IPS-18c (cell line): ENCODE measurements around the gene MIER1.
"Not testable (repeated sequence)": the region's sequence is repeated elsewhere in the genome, so short reads cannot be mapped to it uniquely, and the experiment has no call there.

ENCODE experiments used
- H3K4me3 ChIP-seq: 2 replicates; pipeline ENCODE4 v1.7.0; 2013; ENCODE audit warnings: low read depth, mild to moderate bottlenecking, low read length, moderate library complexity; ENCODE audit not compliant: insufficient read depth
- H3K9me3 ChIP-seq: one replicate; pipeline ENCODE4 v1.6.1; 2013; ENCODE audit warnings: mild to moderate bottlenecking, low read length, moderate library complexity; ENCODE audit not compliant: control insufficient read depth, insufficient read depth

Gene MIER1

DNA sequence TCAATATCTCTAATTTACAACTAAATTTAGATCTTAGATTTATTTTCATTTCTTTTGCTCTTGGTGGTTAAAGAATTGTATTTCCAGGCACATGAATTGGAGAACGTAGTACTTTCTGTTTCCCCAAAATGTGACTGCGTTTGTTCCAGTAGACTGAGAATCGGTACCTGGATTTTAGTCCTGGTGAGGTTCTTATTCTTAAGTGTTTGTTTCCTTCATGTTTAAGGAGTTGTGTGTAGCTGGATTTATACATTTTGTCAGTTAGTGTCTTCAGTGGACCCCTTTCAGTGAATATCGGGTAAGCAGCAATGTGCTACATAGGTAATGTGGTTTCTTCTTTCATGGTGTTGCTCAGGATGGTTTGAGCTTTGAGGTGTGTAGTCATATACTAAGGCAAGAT lies 6.8 kb downstream of the MIER1 start:
- Histone ChIP-seq H3K4me3 (peak overlapping the region; percentile 88), H3K9me3 (no peaks in the 10 kb centered on the region)

DNA sequence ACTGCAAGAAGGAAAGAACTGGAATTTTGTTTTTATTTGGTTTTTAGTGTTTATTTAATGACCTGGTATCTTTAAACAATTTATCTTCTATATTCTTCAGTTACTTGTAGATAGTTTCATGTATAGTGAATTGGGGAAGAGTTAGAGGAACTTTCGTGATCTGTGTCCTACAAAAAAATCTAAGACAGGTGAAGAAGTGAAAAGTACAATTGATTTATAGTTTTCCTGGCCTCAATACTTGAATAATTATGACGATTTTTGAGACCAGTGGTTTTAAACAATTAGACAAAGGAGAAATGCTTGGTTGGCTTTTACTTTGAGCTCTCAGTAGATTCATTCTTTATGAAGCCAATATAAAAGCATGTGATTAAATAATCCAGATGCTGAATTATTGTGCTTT lies 7.5 kb downstream of the MIER1 start:
- Histone ChIP-seq H3K9me3 (no peaks in the 10 kb centered on the region), H3K4me3 (no peak overlapping the region)

DNA sequence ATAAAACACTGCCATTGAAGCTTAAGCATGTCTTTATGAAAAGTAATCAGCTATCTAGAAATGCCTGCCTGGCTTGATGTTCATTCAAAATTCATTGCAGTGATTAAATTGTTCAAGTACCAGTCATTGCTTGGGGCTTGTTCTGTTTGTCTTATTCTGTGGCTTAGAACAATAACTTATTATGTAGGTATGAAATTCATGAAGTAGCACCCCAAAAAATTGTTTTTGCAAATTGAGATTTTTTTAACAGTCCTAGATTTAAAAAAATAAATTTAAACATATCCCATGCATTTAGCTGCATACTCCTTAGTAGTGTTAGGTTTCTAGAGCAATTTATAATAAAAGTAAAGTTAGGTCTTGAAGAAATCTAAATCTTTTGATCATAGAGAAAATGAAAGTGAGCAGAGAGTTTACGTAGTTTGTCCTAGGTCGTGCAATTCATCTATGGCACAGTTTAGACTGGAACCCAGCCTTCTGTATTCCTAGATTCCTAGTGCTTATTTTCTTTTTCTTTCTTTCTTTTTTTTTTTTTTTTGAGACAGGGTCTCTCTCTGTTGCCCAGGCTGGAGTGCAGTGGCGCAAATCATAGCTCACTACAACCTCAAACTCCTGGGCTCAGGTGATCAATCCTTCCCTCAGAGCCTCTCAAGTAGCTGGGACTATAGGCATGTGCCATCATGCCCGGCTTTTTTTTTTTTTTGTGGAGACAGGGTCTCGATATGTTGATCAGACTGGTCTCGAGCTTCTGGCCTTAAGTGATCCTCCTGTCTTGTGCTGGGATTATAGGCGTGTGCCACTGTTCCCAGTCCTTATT lies 9.3 kb downstream of the MIER1 start:
- H3K4me3 ChIP-seq: no peak overlapping the region

GRCh38 chr1:66937529-66938234 lies 12.9 kb downstream of the MIER1 start:
- no peak overlapping the region for H3K4me3 ChIP-seq
- no peaks in the 10 kb centered on the region for H3K9me3 ChIP-seq

More for the DNA sequence above, 9.3 kb downstream of the MIER1 start:
- H3K9me3 ChIP-seq: no peaks in the 10 kb centered on the region

DNA sequence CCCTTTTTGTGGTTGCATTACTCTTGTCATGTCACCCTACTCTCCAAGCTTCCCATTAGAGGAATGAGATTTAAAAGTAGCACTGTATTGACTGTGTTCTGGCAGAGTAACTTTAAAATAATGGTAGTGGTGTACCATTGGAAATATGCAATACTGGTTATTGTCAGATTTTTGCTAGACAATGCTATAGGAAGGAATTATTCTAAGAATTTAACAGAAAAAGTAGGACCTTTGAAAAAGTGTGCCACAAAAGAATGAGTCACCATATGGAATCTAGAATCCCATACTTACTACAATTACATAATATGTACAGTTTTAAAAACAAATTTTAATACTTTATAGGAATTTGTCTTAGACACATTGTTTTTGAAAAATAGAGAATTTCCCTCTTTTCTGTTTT lies 13.8 kb downstream of the MIER1 start:
- Histone ChIP-seq H3K9me3 (no peaks in the 10 kb centered on the region), H3K4me3 (no peak overlapping the region)

- no peak overlapping the region for H3K4me3 ChIP-seq
- H3K9me3 ChIP-seq: no peaks in the 10 kb centered on the region
Measured at GRCh38 chr1:66940981-66941380, 16.2 kb downstream of the MIER1 start.

- no peak overlapping the region for H3K4me3 ChIP-seq
- H3K9me3 ChIP-seq: no peaks in the 10 kb centered on the region
Measured at GRCh38 chr1:66943361-66943969, 18.7 kb downstream of the MIER1 start.

- no peak overlapping the region for H3K4me3 ChIP-seq
- no peaks in the 10 kb centered on the region for H3K9me3 ChIP-seq
Measured at GRCh38 chr1:66944330-66945274, 19.8 kb downstream of the MIER1 start.

DNA sequence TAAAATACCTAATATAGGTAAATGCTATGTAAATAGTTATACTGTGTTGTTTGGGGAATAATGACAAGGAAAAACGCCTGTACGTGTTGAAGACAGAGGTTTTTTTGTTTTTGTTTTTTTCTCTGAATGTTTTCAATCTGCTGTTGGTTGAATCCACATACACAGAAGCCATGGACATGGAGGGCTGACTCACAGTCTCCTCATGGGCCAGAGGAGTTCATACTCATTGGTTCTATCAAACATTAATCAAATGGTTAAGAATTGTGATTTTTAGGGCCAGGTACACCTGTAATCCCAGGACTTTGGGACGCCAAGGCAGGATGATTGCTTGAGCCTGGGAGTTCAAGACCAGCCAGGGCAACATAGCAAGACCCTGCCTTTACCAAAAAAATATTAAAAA lies 20.5 kb downstream of the MIER1 start:
- Histone ChIP-seq H3K4me3 (no peak overlapping the region), H3K9me3 (no peaks in the 10 kb centered on the region)

DNA sequence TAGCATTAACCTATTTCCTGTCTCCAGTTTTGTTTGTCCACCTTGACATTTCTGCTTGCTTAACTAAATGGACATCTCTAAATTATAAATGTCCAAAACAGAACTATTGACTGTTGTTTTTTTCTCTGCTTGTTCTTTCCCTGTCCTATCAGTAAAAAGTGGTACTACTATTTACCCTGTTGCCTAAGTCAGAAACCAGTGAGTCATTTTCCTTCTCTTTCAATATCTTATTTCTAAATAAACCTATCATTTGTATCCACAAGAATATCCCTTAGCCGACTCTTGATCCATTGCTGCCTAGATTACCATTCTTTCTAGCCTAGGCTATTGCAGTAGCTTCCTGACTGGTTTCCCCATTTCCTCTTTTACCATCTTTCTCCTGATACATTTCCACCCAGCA lies 22.5 kb downstream of the MIER1 start:
- H3K9me3 ChIP-seq: no peaks in the 10 kb centered on the region
- H3K4me3 ChIP-seq: no peak overlapping the region

DNA sequence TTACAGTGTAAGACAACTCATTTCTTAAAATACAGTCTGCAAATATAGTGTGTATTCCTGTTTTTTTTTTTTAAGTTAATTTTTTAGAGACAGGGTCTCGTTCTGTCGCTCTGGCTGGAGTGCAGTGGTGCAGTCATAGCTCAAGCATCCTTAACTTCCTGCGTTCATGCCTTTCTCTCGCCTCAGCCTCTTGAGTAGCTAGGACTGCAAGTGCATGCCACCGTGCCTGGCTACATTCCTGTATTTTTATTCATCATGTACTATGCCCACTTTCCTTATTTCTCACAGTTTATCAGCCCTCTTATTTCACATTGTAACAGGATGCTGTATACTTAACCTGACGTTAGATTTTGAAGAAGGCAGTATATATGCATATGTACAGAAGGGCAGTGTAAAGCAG lies 26.7 kb downstream of the MIER1 start:
- Histone ChIP-seq H3K4me3 (no peak overlapping the region), H3K9me3 (no peaks in the 10 kb centered on the region)

DNA sequence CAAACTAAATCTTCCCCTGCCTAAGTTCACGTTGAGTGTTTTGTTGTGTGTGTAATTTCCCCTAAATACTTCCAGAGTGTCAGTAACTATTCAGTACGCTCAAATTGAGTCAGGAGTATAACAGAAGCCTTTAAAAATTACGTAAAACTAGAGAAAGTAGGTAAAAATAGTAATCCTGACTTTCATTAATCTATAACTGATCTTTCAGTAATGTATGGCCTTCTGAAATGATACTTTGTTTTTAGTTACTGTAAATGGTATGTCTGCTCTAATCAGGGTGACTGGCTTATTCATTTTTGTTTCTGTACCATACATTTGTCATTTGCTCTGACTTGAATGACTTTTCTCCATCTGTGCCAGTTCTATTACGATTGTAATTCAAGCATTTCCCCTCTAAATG lies 29.4 kb downstream of the MIER1 start:
- no peak overlapping the region for H3K4me3 ChIP-seq
- no peaks in the 10 kb centered on the region for H3K9me3 ChIP-seq

DNA sequence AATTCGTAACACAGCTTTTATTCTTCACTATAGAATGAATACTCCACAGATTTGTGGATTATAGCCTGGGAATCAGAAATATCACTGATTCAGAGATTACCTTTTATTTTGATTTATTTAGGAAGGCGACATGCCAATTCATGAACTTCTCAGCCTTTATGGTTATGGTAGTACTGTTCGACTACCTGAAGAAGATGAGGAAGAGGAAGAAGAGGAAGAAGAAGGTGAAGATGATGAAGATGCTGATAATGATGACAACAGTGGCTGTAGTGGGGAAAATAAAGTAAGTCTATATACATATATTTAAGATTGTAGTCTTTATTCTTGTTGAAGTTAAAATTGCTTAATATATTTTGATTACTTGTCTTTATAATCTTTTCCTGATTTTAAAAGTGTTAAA lies 33.1 kb downstream of the MIER1 start:
- no peak overlapping the region for H3K4me3 ChIP-seq
- H3K9me3 ChIP-seq: no peaks in the 10 kb centered on the region

DNA sequence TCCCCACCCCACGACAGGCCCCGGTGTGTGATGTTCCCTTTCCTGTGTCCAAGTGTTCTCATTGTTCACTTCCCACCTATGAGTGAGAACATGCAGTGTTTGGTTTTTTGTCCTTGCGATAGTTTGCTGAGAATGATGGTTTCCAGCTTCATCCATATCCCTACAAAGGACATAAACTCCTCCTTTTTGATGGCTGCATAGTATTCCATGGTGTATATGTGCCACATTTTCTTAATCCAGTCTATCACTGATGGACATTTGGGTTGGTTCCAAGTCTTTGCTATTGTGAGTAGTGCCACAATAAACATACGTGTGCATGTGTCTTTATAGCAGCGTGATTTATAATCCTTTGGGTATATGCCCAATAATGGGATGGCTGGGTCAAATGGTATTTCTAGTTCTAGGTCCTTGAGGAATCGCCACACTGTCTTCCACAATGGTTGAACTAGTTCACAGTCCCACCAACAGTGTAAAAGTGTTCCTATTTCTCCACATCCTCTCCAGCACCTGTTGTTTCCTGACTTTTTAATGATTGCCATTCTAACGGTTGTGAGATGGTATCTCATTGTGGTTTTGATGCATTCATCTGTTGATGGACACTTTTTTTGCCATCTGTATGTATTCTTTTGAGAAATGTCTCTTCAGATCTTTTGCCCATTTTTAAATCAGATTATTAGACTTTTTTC lies 41.5 kb downstream of the MIER1 start:
- not testable (repeated sequence) for H3K4me3 ChIP-seq, H3K9me3 ChIP-seq

- Histone ChIP-seq H3K4me3 (no peak overlapping the region), H3K9me3 (no peaks in the 10 kb centered on the region)
Measured at GRCh38 chr1:66968574-66968973, 43.8 kb downstream of the MIER1 start.

GRCh38 chr1:66978201-66978600 lies 53.4 kb downstream of the MIER1 start:
- Histone ChIP-seq H3K9me3 (no peaks in the 10 kb centered on the region), H3K4me3 (no peak overlapping the region)

GRCh38 chr1:66979621-66980020 lies 54.8 kb downstream of the MIER1 start:
- H3K9me3 ChIP-seq: not testable (repeated sequence)

More at GRCh38 chr1:66979621-66980020, 54.8 kb downstream of the MIER1 start:
- not testable (repeated sequence) for H3K4me3 ChIP-seq
